Activated T-helper 1 cell treated with anti-CD3 and anti-CD28 coated beads, Interleukin-12 subunit alpha, Interleukin-12 subunit beta, Interleukin-2, Interleukin-4 antibody, amounts not matched to agents 30 ng/mL and 10 ng/mL and 1 ng/mL, durations not matched to agents 14 hours and 24 hours and 36 hours (primary cell): ENCODE results near the gene VMP1. TPM values are rescaled to one million over a fixed set of nuclear protein-coding genes. Genes with fewer than 3 reads are reported as not detected.
"Not testable (repeated sequence)": the region's sequence is repeated elsewhere in the genome, so short reads cannot be mapped to it uniquely, and the experiment has no call there.

Experiments used
- DNase-seq: peaks from one replicate; pipeline ENCODE4 v3.0.0; 2021; ENCODE audit warnings: low spot score
- H3K27ac Mint-ChIP-seq: one replicate; pipeline ENCODE4 v1.8.0; 2021; ENCODE audit warnings: mild to moderate bottlenecking, mixed read lengths
- H3K27me3 Mint-ChIP-seq: one replicate; pipeline ENCODE4 v1.8.0; 2022; ENCODE audit warnings: mild to moderate bottlenecking, moderate library complexity, mixed read lengths; ENCODE audit not compliant: insufficient read depth
- H3K36me3 Mint-ChIP-seq: one replicate; pipeline ENCODE4 v1.8.0; 2021; ENCODE audit warnings: low read depth, mixed read lengths
- H3K4me1 Mint-ChIP-seq: one replicate; pipeline ENCODE4 v1.8.0; 2021; ENCODE audit warnings: low read depth, mixed read lengths
- H3K4me3 Mint-ChIP-seq: one replicate; pipeline ENCODE4 v1.8.0; 2021; ENCODE audit warnings: mild to moderate bottlenecking, moderate library complexity, mixed read lengths
- H3K9me3 Mint-ChIP-seq: one replicate; pipeline ENCODE4 v1.8.0; 2021; ENCODE audit warnings: mixed read lengths
- intact Hi-C: fragments of 100-400 bp; cut with micrococcal nuclease; formaldehyde crosslinking; loops from one replicate; pipeline ENCODE4 v1.15.1; 2024
- total RNA-seq: library from RNA; stranded (reverse); gene quantifications from 2 replicates; pipeline ENCODE4 v1.2.3, GENCODE V29; 2022

VMP1 gene
- total RNA-seq, 1 donor from 2014 or later, result 357 TPM

DNA sequence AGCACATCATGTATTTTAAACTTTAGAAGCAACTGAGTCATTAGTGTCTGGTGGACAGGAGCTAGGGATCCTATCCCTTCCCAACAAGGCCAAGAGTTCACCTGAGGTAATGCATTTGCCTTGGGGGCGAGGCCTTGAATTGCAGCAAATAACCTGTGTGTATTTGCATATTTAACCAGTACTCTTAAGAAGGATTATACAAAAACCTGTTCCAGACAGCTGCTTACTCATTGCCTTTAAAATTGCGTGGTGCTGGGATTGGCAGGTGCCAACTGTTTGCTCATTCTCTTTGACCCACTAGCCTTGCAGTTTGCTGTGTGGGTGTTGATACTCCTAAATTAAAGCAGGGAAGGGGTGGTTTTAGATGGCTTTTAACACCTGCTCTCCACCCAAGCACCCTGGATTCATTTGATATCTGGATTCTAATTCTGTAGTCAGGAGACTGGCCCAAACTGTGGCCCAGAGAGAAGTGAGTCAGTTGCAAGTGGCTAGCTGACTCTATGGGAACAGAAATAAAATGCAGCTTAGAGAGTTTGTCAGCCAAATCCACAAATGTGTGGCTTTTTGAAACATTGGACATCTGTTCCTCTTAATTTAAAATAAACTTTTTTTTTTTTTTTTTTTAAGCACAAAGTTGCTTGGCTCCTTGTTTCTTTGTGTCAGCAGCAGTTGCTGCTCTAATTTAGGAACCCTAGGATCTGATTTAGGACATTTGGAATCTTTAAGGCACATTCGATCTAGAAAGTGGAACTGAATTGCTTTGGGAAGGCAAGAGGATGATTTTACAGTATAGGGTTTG is 138.3 kb downstream of the VMP1 start:
- intact Hi-C loops, result loop anchor here (1.0 to 5.0 kb wide), 11 partner anchors 8 to 483 kb away; partner anchors contain the start of genes RPS6KB1 and TUBD1

DNA sequence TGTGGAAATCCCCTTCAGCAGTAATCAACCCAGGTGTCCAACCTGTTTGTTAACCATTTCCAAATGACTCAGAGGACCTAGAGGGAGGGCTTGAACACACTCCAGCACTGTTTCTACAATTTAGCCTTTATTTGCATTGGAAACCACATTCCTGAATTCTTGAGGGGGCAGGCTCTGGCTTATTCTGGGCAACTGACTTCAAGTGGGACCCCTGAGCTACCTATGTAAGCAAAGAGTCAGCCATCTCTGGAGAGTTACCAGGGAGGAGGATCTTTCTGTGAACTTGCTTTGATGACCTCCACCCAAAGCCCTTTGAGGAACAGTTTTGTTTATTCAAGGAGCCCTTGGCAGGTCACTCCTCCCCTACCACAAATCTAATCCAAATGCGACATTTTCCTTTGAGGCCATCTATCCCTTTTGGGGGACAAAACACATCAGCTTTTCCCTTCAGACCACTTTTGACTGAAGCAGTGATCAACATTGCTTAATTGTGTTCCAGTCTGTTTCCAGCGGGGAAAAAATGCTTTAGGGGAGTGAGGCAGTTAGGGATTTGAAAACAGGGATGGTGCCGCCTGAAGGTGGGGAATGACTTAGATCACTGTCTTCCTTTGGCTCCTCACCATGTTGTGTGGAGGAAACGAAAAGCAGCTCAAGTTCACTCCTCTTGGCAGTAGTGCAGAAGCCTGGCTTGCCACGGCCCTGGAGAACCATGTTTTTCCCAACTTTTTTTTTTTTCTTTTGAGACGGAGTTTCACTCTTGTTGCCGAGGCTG is 139.1 kb downstream of the VMP1 start:
- intact Hi-C loops, result loop anchor here (1.0 to 5.0 kb wide), 11 partner anchors 9 to 484 kb away; partner anchors contain the start of genes RPS6KB1 and TUBD1
- DNase-seq, result peak; percentile 51
- no peaks in the 10 kb centered on the region for H3K9me3 Mint-ChIP-seq

More for the DNA sequence above, 138.3 kb downstream of the VMP1 start:
- H3K36me3 Mint-ChIP-seq, result peaks cover 26% of the 10 kb centered on the region
- peak overlapping the region; percentile 94 for H3K27ac Mint-ChIP-seq
- H3K4me1 Mint-ChIP-seq, result peaks cover 67% of the 10 kb centered on the region
- no peaks in the 10 kb centered on the region for H3K9me3 Mint-ChIP-seq
- peak overlapping the region; percentile 71 for H3K4me3 Mint-ChIP-seq
- no peaks in the 10 kb centered on the region for H3K27me3 Mint-ChIP-seq
- DNase-seq, result no peak

DNA sequence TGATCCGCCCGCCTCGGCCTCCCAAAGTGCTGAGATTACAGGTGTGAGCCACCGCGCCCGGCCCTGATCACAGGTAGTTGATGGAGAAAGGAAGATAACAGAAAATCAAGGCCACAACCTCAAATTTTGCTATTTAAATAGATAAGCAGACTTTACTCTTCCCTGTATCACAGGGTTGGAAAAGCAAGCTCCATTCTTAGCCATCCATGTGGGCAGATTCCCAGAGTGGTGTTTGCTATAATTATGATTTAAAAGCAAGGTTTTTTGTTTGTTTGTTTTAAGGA is 140.9 kb downstream of the VMP1 start:
- H3K36me3 Mint-ChIP-seq, result peaks cover 10% of the 10 kb centered on the region
- no peaks in the 10 kb centered on the region for H3K27me3 Mint-ChIP-seq
- intact Hi-C loops, result loop anchor here (5.0 kb wide), 4 partner anchors 94 to 486 kb away; no protein-coding TSS in a partner anchor
- peak overlapping the region; percentile 47 for H3K4me3 Mint-ChIP-seq
- peaks cover 77% of the 10 kb centered on the region for H3K4me1 Mint-ChIP-seq
- peak overlapping the region; percentile 83 for H3K27ac Mint-ChIP-seq
- H3K9me3 Mint-ChIP-seq, result no peaks in the 10 kb centered on the region
- no peak for DNase-seq

More for the DNA sequence above, 139.1 kb downstream of the VMP1 start:
- peaks cover 68% of the 10 kb centered on the region for H3K4me1 Mint-ChIP-seq
- H3K27ac Mint-ChIP-seq, result peak overlapping the region; percentile 94
- peak overlapping the region; percentile 50 for H3K4me3 Mint-ChIP-seq
- H3K27me3 Mint-ChIP-seq, result no peaks in the 10 kb centered on the region
- H3K36me3 Mint-ChIP-seq, result peaks cover 18% of the 10 kb centered on the region

DNA sequence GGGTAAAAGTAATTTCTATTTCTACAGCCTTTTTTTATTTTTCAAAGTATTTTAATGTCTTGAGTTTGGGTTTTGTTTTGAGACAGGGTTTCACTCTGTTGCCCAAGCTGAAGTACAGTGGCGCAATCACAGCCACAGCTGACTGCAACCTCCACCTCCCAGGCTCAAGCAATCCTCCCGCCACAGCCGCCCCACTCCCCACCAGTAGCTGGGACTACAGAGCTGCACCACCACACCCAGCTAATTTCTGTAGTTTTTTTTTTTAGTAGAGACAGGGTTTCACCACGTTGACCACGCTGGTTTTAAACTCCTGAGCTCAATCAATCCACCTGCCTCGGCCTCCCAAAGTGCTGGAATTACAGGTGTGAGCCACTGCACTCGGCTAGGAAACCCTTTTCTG is 141.3 kb downstream of the VMP1 start:
- Mint-ChIP-seq H3K9me3 (no peaks in the 10 kb centered on the region), H3K27ac (peak overlapping the region; percentile 83), H3K4me3 (peak overlapping the region; percentile 6), H3K4me1 (peaks cover 77% of the 10 kb centered on the region), H3K27me3 (no peaks in the 10 kb centered on the region), H3K36me3 (peaks cover 9% of the 10 kb centered on the region)
- DNase-seq, result no peak
- intact Hi-C loops, result loop anchor here (5.0 kb wide), 4 partner anchors 94 to 486 kb away; no protein-coding TSS in a partner anchor

DNA sequence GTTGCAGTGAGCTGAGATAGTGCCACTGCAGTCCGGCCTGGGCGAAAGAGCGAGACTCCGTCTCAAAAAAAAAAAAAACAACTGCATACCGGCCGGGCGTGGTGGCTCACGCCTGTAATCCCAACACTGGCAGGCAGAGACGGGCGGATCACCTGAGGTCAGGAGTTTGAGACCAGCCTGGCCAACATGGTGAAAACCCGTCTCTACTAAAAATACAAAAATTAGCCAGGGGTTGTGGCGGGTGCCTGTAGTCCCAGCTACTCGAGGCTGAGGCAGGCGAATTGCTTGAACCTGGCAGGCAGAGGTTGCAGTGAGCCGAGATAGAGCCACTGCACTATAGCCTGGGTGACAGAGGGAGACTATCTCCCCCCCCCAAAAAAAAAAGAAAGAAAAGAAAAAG is 142.9 kb downstream of the VMP1 start:
- H3K4me3 Mint-ChIP-seq, H3K36me3 Mint-ChIP-seq, H3K9me3 Mint-ChIP-seq, DNase-seq, H3K27ac Mint-ChIP-seq, H3K27me3 Mint-ChIP-seq, intact Hi-C loops: not testable (repeated sequence)
- peaks cover 65% of the 10 kb centered on the region for H3K4me1 Mint-ChIP-seq

DNA sequence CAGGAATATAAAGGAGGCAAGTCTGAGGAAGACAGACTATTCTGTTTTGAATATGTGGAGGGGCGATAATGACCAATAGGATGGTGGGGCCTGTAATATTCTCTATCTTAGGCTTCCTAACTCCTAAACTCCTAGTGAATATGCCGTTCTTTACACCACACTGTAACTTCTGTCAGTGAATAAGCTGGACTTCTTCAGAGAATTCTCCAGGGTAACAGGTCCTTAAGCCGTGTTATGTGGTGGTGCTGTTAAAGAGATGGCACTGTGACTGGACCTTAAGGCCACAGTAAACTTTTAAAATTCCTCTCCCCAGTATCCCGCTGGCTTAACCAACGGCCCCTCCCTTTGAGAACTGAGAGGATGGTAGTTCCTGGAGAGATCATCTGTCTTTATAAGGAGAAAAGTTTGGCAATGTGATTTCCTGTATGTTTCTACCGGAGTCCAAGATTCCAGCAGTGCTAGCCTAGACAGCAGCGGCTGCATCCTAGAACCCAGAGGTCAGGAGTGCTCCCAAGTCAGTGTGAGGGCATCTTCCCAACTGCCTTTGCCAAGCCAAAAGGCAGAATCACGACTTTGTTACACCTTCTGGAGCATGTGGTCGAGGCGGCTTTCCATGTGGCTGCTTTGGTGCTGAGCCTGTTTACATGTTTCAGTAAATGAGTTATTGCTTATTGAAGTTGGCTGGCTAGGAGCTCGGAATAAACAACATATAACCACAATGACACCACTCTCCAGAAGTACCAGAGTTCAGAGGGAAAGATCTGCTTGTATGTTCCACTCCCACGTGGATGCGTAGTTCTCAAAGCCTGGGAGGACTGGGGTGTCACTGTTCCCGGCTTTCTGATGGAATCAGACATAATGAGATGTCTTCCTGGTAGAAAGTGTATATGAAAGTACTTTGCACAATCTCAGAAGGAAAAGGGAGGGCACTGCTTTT is 144.3 kb downstream of the VMP1 start:
- Mint-ChIP-seq H3K4me3 (no peak overlapping the region), H3K4me1 (peaks cover 55% of the 10 kb centered on the region), H3K27me3 (no peaks in the 10 kb centered on the region), H3K27ac (peak overlapping the region; percentile 52), H3K9me3 (no peaks in the 10 kb centered on the region), H3K36me3 (peaks cover 9% of the 10 kb centered on the region)
- DNase-seq, result no peak
- intact Hi-C loops, result loop anchor here (2.0 kb wide), 1 partner anchor 145 kb away; the partner anchor contains the start of genes PTRH2 and VMP1

DNA sequence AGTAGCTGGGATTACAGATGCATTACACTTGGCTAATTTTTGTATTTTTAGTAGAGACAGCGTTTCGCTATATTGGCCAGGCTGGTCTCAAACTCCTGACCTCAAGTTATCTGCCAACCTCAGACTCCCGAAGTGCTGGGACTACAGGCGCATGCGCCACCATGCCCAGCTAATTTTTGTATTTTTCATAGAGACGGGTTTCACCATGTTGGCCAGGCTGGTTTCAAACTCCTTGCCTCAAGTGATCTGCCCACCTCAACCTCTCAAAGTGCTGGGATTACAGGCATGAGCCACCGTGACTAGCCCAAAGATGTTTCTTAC is 145.4 kb downstream of the VMP1 start:
- H3K27me3 Mint-ChIP-seq, DNase-seq, H3K9me3 Mint-ChIP-seq, H3K36me3 Mint-ChIP-seq: not testable (repeated sequence)
- intact Hi-C loops, result loop anchor here (2.0 kb wide), 1 partner anchor 146 kb away; the partner anchor contains the start of genes PTRH2 and VMP1
- H3K4me3 Mint-ChIP-seq, result peak overlapping the region; percentile 55
- peak overlapping the region; percentile 85 for H3K27ac Mint-ChIP-seq
- H3K4me1 Mint-ChIP-seq, result peaks cover 53% of the 10 kb centered on the region

DNA sequence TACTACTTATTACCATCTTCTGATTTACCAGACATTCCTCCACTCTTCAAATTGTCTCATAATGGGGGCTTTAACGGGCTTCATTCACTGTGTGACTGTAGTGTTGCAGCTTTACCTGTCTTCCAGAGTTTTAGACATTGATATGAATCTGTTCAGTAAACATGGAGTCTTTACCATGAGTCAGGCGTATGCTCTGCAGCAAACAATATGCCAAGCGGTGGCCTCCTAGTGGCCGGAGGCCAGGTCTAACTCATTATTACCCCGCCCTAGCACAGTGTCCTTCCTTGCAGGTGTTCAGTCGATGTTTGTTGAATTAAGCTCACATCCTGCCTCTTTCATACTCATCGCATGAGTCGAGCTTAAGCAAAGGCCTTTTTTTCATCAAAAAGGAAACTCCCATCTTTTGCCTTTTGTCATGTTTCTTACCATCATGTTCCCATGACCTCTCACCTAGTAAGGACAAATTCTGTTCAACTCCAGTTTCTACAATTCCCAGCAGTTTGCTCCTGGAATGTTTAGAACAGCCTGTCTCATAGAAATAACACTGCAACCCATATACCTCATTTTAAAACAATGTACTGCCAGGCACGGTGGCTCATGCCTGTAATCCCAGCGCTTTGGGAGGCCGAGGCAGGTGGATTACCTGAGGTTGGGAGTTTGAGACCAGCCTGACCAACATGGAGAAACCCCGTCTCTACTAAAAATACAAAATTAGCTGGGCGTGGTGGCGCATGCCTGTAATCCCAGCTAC is 145.9 kb downstream of the VMP1 start:
- no peaks in the 10 kb centered on the region for H3K9me3 Mint-ChIP-seq
- peaks cover 9% of the 10 kb centered on the region for H3K36me3 Mint-ChIP-seq
- intact Hi-C loops, result loop anchor here (2.0 kb wide), 1 partner anchor 147 kb away; the partner anchor contains the start of genes PTRH2 and VMP1
- H3K27ac Mint-ChIP-seq, result peak overlapping the region; percentile 85
- H3K4me1 Mint-ChIP-seq, result peaks cover 52% of the 10 kb centered on the region
- peak; percentile 60 for DNase-seq
- H3K4me3 Mint-ChIP-seq, result peak overlapping the region; percentile 55
- no peaks in the 10 kb centered on the region for H3K27me3 Mint-ChIP-seq

DNA sequence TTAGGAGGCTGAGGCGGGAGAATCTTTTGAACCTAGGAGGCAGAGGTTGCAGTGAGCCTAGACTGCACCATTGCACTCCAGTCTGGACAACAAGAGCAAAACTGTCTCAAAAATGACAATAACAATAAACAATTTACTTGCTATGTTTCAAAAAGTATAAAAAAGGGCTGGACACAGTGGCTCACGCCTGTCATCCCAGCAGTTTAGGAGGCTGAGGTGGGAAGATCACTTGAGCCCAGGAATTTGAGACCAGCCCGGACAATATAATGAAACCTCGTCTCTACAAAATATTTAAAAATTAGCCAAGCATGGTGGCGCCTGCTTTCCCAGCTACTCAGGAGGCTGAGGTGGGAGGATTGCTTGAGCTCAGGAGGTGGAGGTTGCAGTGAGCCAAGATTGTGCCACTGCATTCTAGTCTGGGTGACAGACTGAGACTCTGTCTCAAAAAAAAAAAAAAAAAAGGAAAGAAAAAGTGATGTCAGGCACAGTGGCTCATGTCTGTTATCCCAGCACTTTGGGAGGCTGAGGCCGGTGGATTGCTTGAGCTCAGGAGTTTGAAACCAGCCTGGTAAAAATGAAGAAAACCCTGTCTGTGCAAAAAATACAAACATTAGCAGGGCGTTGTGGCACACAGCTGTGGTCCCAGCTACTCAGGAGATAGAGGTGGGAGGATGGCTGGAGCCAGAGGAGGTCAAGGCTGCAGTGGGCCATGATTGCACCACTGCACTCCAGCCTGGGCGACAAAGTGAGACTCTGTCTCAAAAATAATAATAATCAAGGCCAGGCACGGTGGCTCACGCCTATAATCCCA is 146.7 kb downstream of the VMP1 start:
- not testable (repeated sequence) for H3K9me3 Mint-ChIP-seq, DNase-seq, H3K36me3 Mint-ChIP-seq, H3K27me3 Mint-ChIP-seq, H3K4me3 Mint-ChIP-seq
- Mint-ChIP-seq H3K27ac (peak overlapping the region; percentile 50), H3K4me1 (peaks cover 52% of the 10 kb centered on the region)
- intact Hi-C loops, result loop anchor here (2.0 kb wide), 1 partner anchor 147 kb away; the partner anchor contains the start of genes PTRH2 and VMP1

DNA sequence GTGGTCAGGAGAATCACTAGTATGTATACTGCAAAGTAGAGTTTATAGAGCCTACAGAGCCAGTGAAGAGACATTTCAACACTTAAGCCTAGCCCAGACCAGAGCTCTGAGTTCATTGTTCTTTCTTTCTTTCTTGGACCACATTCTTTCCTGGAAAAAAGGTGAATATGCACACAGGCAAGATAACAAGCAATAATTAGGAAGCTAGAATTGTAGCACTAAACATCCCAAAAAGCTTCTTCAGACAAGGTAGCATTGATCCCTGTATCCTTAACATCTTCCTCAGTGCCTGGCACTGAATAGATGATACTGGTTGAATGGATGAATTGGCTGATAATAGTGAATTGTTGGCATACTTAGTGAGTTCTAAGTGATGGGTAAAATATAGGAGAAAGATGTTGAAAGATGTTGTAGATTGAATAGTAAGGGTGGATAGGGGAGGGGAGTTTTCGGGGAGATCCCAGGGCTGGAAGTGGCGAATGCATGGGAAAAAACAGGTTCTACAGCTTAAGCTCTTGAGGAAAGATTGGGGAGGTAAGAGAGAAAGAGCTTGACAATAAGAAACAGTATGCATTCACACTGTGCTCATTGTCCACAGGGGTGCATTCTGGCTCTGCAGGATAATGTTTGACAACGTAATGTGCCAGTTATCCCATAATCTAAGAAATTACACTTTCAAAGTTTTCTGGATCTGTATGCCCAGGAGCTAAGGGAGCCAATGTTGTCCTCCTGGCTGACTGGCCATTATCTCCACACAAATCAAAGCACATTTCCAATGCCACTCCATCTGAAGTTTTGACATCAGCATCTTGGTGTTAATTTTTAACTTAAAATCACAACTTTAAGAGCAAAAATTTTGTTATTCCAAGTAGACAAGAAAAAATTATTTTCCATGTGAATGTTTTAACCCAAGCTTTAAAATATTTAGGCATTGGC is 149.7 kb downstream of the VMP1 start:
- Mint-ChIP-seq H3K27ac (peak overlapping the region; percentile 9), H3K27me3 (no peaks in the 10 kb centered on the region), H3K9me3 (no peaks in the 10 kb centered on the region), H3K4me3 (no peak overlapping the region), H3K36me3 (peaks cover 12% of the 10 kb centered on the region), H3K4me1 (peaks cover 44% of the 10 kb centered on the region)
- no peak for DNase-seq
- intact Hi-C loops, result no loop called here
